ENCODE results near the gene CITED2. TPM values are rescaled to one million over a fixed set of nuclear protein-coding genes. Genes with fewer than 3 reads are reported as not detected.

CITED2 gene
- total and polyA plus RNA-seq, 2 of the 8 experiments (the other 6 are each of a cell fraction or from before 2014, with no cell fraction given): 89.1 to 115 TPM

GRCh38 chr6:139395891-139396301 lies 21.4 kb upstream of the CITED2 start:
- Histone ChIP-seq H3K9me3 (ENCODE audit: insufficient read depth in 2 of 2, low read depth in 1 of 2, low read length in 1 of 2) (no peaks in the 10 kb centered on the region; a peak in 1 of 4 replicates), H4K91ac (replicated peaks; ENCODE audit: insufficient read length, low read length) (no peak overlapping the region), H2BK20ac (ENCODE audit: low read length) (no peak overlapping the region), H3K23ac (ENCODE audit: insufficient read length) (no peak overlapping the region), H3K4me2 (ENCODE audit: insufficient read depth in 1 of 2, low read depth in 2 of 2, low read length in 2 of 2) (peak overlapping the region; percentile 24 to 65; a peak in 2 of 4 replicates), H3K56ac (replicated peaks; ENCODE audit: insufficient read length, low read depth, low read length) (no peak overlapping the region), H3K4me3 (ENCODE audit: extremely low read depth in 1 of 4, insufficient read depth in 2 of 4, low read depth in 3 of 4, low read length in 4 of 4) (no peak overlapping the region; a peak in 1 of 8 replicates), H3K14ac (ENCODE audit: insufficient read length) (no peak overlapping the region), H4K8ac (ENCODE audit: extremely low read depth, insufficient read depth, low read length) (no peak overlapping the region), H4K5ac (ENCODE audit: insufficient read length, low read depth, low read length) (no peak overlapping the region), H3K79me1 (ENCODE audit: low read depth, low read length) (no peaks in the 10 kb centered on the region), H2AK5ac (ENCODE audit: low read depth, low read length) (no peak overlapping the region), H3K36me3 (ENCODE audit: control insufficient read depth in 2 of 4, insufficient read depth in 4 of 4, low read length in 3 of 4) (no peaks in the 10 kb centered on the region), H3K18ac (ENCODE audit: extremely low read depth, low read length) (no peak overlapping the region), H2BK12ac (ENCODE audit: low read depth, low read length) (0 out of 2 replicates have a peak overlapping the region, but pooled peaks have one; percentile 39), H3K23me2 (ENCODE audit: low read depth, low read length) (peaks cover 2% of the 10 kb centered on the region; the same call in 1 of the 2 replicates), H3K27me3 (replicated peaks in 1 of 4; ENCODE audit: control insufficient read depth in 3 of 4, extremely low read depth in 1 of 4, insufficient read depth in 3 of 4, low read length in 3 of 4) (peaks cover 18 to 57% (median 39%) of the 10 kb centered on the region in 4 experiments), H2AFZ (ENCODE audit: low read length) (no peak overlapping the region), H3K27ac (ENCODE audit: low read depth, low read length) (no peak overlapping the region), H4K20me1 (replicated peaks in 1 of 2; ENCODE audit: control insufficient read depth in 1 of 2, insufficient read depth in 2 of 2, low read length in 2 of 2) (peaks cover 0 to 2% of the 10 kb centered on the region in 2 experiments), H3K9ac (replicated peaks in 1 of 4; ENCODE audit: extremely low read depth in 1 of 4, low read depth in 3 of 4, low read length in 3 of 4) (no peak overlapping the region), H2BK5ac (ENCODE audit: low read depth, low read length) (no peak overlapping the region), H3K79me2 (ENCODE audit: control insufficient read depth in 1 of 2, insufficient read depth in 2 of 2, low read length in 2 of 2) (no peaks in the 10 kb centered on the region), H2BK120ac (replicated peaks; ENCODE audit: low read depth, low read length) (no peak overlapping the region), H2BK15ac (ENCODE audit: low read length) (no peak overlapping the region), H3K4me1 (replicated peaks in 1 of 4; ENCODE audit: control insufficient read depth in 3 of 4, insufficient read depth in 4 of 4, low read length in 3 of 4) (peaks cover 0 to 8% (median 1%) of the 10 kb centered on the region in 4 experiments; a peak in 3 of 7 replicates), H3K4ac (replicated peaks; ENCODE audit: insufficient read length, low read depth, low read length) (no peak overlapping the region)
- 10% methylated on average over 9 of the region's 9 CpGs; no CpG with 5 or more reads in 1 of the 2 experiments for WGBS, 2 experiments (ENCODE audit: extremely low coverage in 1 of 2, insufficient coverage in 1 of 2, insufficient read length in 1 of 2, insufficient replicate concordance in 2 of 2, low coverage in 1 of 2, low lambda C conversion rate in 2 of 2, missing lambda C conversion rate in 1 of 2)
- peak in 1 of 2 experiments; percentile 48 for DNase-seq (ENCODE audit: low read depth in 1 of 2, low spot score in 2 of 2)
- peak; percentile 52 for FAIRE-seq
- ChIA-PET POLR2A (ENCODE audit: partially characterized antibody) (interaction anchor here (1.0 to 5.4 kb wide), 4 partner anchors 17 to 79 kb away, joined by 3 to 34 read pairs (median 3); partner anchors contain the start of gene CITED2), CTCF (ENCODE audit: partially characterized antibody) (interaction anchor here (0.7 to 1.4 kb wide), 5 partner anchors 11 to 78 kb away, joined by 3 to 5 read pairs (median 3); partner anchors contain the start of gene CITED2)
- TF ChIP-seq ATF2 (IDR thresholded peaks at IDR 0.05; ENCODE audit: low read length) (0 out of 2 replicates have a peak, but pooled peaks have one; percentile 27), NRF1 (IDR thresholded peaks at IDR 0.05; ENCODE audit: low read depth, low read length) (no peak), JUND (IDR thresholded peaks at IDR 0.05; ENCODE audit: low read length) (no peak), SP2 (IDR thresholded peaks at IDR 0.05; ENCODE audit: low read length) (no peak), POU5F1 (IDR thresholded peaks at IDR 0.05; ENCODE audit: low read depth, low read length) (peak; percentile 75; the same call in 1 of the 2 replicates), JUN (IDR thresholded peaks at IDR 0.05; ENCODE audit: low read depth, low read length) (no peak), TEAD4 (IDR thresholded peaks at IDR 0.05; ENCODE audit: low read depth, low read length) (no peak), CTBP2 (IDR thresholded peaks at IDR 0.05; ENCODE audit: borderline replicate concordance, insufficient read depth, insufficient read length, low read length) (peak; percentile 59), ZNF274 (IDR thresholded peaks at IDR 0.05; ENCODE audit: borderline replicate concordance, extremely low read depth, low read length) (no peak), CHD2 (IDR thresholded peaks at IDR 0.05; ENCODE audit: low read length) (no peak), SIX5 (IDR thresholded peaks at IDR 0.05; ENCODE audit: low read depth, low read length) (no peak), CEBPB (IDR thresholded peaks at IDR 0.05; ENCODE audit: low read depth, low read length) (no peak), KDM1A (IDR thresholded peaks at IDR 0.05; ENCODE audit: borderline replicate concordance, low read length) (no peak)
